Kidney (tissue), 14 donors: ENCODE results near the gene TPST1. TPM values are rescaled to one million over a fixed set of nuclear protein-coding genes. Genes with fewer than 3 reads are reported as not detected.

Experiments used
- DNase-seq, 5 donors: peaks; one replicate each; pipeline ENCODE4 v3.0.0-alpha.2; 2013 to 2020
- FAIRE-seq: peaks from 2 replicates; lab custom pipeline; 2012; peaks lifted over from hg19 to GRCh38; lab: Jason Lieb, UNC
- H3K27ac ChIP-seq, 2 donors: one replicate each; pipeline ENCODE4 v1.7.0; 2013; ENCODE audit warnings: low read depth in 2 of 2, low read length in 2 of 2, inconsistent platforms in 1 of 2
- H3K27me3 ChIP-seq: one replicate; pipeline ENCODE4 v1.7.1; 2013; ENCODE audit warnings: low read length, inconsistent platforms; ENCODE audit not compliant: control insufficient read depth, insufficient read depth
- H3K36me3 ChIP-seq, 3 donors: one replicate each; pipeline versions ENCODE4 v1.7.0 to v1.7.1; 2013; ENCODE audit warnings: low read length in 3 of 3, control low read depth in 1 of 3, inconsistent platforms in 1 of 3; ENCODE audit not compliant: insufficient read depth in 3 of 3, control insufficient read depth in 2 of 3
- H3K4me1 ChIP-seq, 3 donors: one replicate each; pipeline versions ENCODE4 v1.7.0 to v1.7.1; 2013; ENCODE audit warnings: low read length in 3 of 3, inconsistent platforms in 1 of 3, low read depth in 1 of 3; ENCODE audit not compliant: control insufficient read depth in 2 of 3, insufficient read depth in 2 of 3
- H3K4me3 ChIP-seq, 3 donors: one replicate each; pipeline versions ENCODE4 v1.7.0 to v1.8.1; 2013; ENCODE audit warnings: low read length in 3 of 3, control low read depth in 1 of 3, inconsistent platforms in 1 of 3
- H3K9ac ChIP-seq, 3 donors: one replicate each; pipeline versions ENCODE4 v1.7.0 to v1.7.1; 2013; ENCODE audit warnings: low read length in 3 of 3, control low read depth in 1 of 3, inconsistent platforms in 1 of 3
- H3K9me3 ChIP-seq, 3 donors: one replicate each; pipeline versions ENCODE4 v1.7.0 to v1.7.1; 2013; ENCODE audit warnings: low read length in 3 of 3, control low read depth in 1 of 3, inconsistent platforms in 1 of 3; ENCODE audit not compliant: control insufficient read depth in 2 of 3, insufficient read depth in 1 of 3
- intact Hi-C: fragments of 100-400 bp; cut with DNase I; formaldehyde crosslinking; loops from one replicate; pipeline ENCODE4 v1.11.1; 2022
- polyA plus RNA-seq: library from polyadenylated mRNA; stranded (reverse); fragments of 350-450 nt; fragmentation: Illumina TruSeq; extraction: RNeasy Lipid Tissue Mini Kit (QIAGEN cat#74804); gene quantifications from one replicate; pipeline ENCODE4 v1.2.3, GENCODE V29; 2014; ENCODE audit warnings: low read depth, low replicate concordance; ENCODE audit not compliant: insufficient read depth
- total RNA-seq: library from RNA; stranded (reverse); fragmentation: NEBNext Ultra II Directional; extraction: Animal tissue kit (Norgen Biotek cat#: 25700); gene quantifications from one replicate; pipeline ENCODE4 v1.2.1, GENCODE V29; 2021
- TF ChIP-seq, protein P1 (sequence below): IDR thresholded peaks from 3 replicates; pipeline ENCODE4 v1.5.1; 2012; ENCODE audit warnings: mild to moderate bottlenecking, moderate library complexity, borderline replicate concordance; ENCODE audit not compliant: insufficient read depth; ENCODE audit errors: extremely low read depth
- donor health status: control.
- donor health status: control.
- donor health status: control.
- donor health status: control.
- donor health status: control.
- donor health status: DM: yes; HTN: yes; CAD: no.
- donor health status: Normal renal cell carcinoma (clear cell type).

TPST1 gene
- total and polyA plus RNA-seq, 2 donors from 2014 or later: 23.6 to 35.7 TPM

GRCh38 chr7:66333443-66333842 lies 128.3 kb downstream of the TPST1 start:
- TF ChIP-seq, protein P1, sequence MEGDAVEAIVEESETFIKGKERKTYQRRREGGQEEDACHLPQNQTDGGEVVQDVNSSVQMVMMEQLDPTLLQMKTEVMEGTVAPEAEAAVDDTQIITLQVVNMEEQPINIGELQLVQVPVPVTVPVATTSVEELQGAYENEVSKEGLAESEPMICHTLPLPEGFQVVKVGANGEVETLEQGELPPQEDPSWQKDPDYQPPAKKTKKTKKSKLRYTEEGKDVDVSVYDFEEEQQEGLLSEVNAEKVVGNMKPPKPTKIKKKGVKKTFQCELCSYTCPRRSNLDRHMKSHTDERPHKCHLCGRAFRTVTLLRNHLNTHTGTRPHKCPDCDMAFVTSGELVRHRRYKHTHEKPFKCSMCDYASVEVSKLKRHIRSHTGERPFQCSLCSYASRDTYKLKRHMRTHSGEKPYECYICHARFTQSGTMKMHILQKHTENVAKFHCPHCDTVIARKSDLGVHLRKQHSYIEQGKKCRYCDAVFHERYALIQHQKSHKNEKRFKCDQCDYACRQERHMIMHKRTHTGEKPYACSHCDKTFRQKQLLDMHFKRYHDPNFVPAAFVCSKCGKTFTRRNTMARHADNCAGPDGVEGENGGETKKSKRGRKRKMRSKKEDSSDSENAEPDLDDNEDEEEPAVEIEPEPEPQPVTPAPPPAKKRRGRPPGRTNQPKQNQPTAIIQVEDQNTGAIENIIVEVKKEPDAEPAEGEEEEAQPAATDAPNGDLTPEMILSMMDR: no peak
- H3K9ac ChIP-seq: peak overlapping the region in 1 of 3 donors; percentile 32
- peaks cover 0 to 5% (median 0%) of the 10 kb centered on the region in 3 donors for H3K9me3 ChIP-seq

GRCh38 chr7:66335318-66335717 lies 130.2 kb downstream of the TPST1 start:
- no peak overlapping the region for H3K4me3 ChIP-seq
- intact Hi-C loops: no loop called here
- no peak for FAIRE-seq

More at GRCh38 chr7:66333443-66333842, 128.3 kb downstream of the TPST1 start:
- Histone ChIP-seq H3K36me3 (peaks cover 0 to 2% (median 0%) of the 10 kb centered on the region in 3 donors), H3K4me1 (peaks cover 3 to 10% (median 6%) of the 10 kb centered on the region in 3 donors), H3K27ac (no peak overlapping the region), H3K4me3 (no peak overlapping the region), H3K27me3 (no peaks in the 10 kb centered on the region)
- FAIRE-seq (no peak), DNase-seq (peak in 2 of 5 donors; percentile 63 to 67)
- intact Hi-C loops: no loop called here

GRCh38 chr7:66336760-66337159 lies 131.6 kb downstream of the TPST1 start:
- TF ChIP-seq, protein P1: no peak
- Histone ChIP-seq H3K27me3 (no peaks in the 10 kb centered on the region), H3K9ac (no peak overlapping the region), H3K9me3 (peaks cover 0 to 7% (median 5%) of the 10 kb centered on the region in 3 donors), H3K4me1 (peaks cover 0 to 10% (median 6%) of the 10 kb centered on the region in 3 donors), H3K4me3 (no peak overlapping the region), H3K36me3 (peaks cover 0 to 2% (median 0%) of the 10 kb centered on the region in 3 donors), H3K27ac (no peak overlapping the region)
- DNase-seq (no peak), FAIRE-seq (no peak)
- intact Hi-C loops: no loop called here

More at GRCh38 chr7:66335318-66335717, 130.2 kb downstream of the TPST1 start:
- Histone ChIP-seq H3K4me1 (peaks cover 3 to 10% (median 6%) of the 10 kb centered on the region in 3 donors), H3K27me3 (no peaks in the 10 kb centered on the region), H3K27ac (no peak overlapping the region), H3K9me3 (peaks cover 0 to 7% (median 5%) of the 10 kb centered on the region in 3 donors), H3K36me3 (peaks cover 0 to 2% (median 0%) of the 10 kb centered on the region in 3 donors), H3K9ac (no peak overlapping the region)
- TF ChIP-seq, protein P1: no peak
- DNase-seq: no peak
